ENCODE results near the gene KRTAP4-6.
"Not testable (repeated sequence)": the region's sequence is repeated elsewhere in the genome, so short reads cannot be mapped to it uniquely, and the experiment has no call there.

GRCh38 chr17:41160190-41160589 is 19.8 kb upstream of the KRTAP4-6 start:
- not testable (repeated sequence) for TF ChIP-seq EZH2phosphoT487 (IDR thresholded peaks at IDR 0.05; ENCODE audit: low read depth)
- TF ChIP-seq, protein P1, sequence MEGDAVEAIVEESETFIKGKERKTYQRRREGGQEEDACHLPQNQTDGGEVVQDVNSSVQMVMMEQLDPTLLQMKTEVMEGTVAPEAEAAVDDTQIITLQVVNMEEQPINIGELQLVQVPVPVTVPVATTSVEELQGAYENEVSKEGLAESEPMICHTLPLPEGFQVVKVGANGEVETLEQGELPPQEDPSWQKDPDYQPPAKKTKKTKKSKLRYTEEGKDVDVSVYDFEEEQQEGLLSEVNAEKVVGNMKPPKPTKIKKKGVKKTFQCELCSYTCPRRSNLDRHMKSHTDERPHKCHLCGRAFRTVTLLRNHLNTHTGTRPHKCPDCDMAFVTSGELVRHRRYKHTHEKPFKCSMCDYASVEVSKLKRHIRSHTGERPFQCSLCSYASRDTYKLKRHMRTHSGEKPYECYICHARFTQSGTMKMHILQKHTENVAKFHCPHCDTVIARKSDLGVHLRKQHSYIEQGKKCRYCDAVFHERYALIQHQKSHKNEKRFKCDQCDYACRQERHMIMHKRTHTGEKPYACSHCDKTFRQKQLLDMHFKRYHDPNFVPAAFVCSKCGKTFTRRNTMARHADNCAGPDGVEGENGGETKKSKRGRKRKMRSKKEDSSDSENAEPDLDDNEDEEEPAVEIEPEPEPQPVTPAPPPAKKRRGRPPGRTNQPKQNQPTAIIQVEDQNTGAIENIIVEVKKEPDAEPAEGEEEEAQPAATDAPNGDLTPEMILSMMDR (IDR thresholded peaks at IDR 0.05; ENCODE audit: low read depth, low read length): not testable (repeated sequence)
